K562 (cell line): ENCODE measurements around the gene LRRC8A. TPM values are rescaled to one million over a fixed set of nuclear protein-coding genes. Genes with fewer than 3 reads are reported as not detected.

Experiments used
- ATAC-seq: fragments of 200-7000 bp; cut with Tn5 transposase; 3 replicates; pipeline ENCODE4 v1.9.1; 2020; ENCODE audit warnings: moderate library complexity
- BruUV-seq: library from RNA; stranded (reverse); fragments of 400-500 nt; replicated peaks from 2 replicates; lab custom pipeline; 2021; lab: Mats Ljungman, UMichigan
- CTCF ChIA-PET: fragments of 300-600 bp; formaldehyde crosslinking; extraction: SDS; loops from one replicate; lab custom pipeline; 2021; ENCODE audit warnings: low intra/inter-chr PET ratio; lab: Yijun Ruan, JAX
- POLR2A ChIA-PET: fragments of 300-600, 350-650 bp; sonication (Branson Sonifier 250); formaldehyde crosslinking; extraction: SDS; loops from one replicate; lab custom pipeline; 2021; ENCODE audit warnings: antibody characterized with exemption, inconsistent platforms; lab: Yijun Ruan, JAX
- DNase-seq, 4 experiments: peaks; one replicate each; pipeline versions ENCODE4 v3.0.0 to v3.0.0-alpha.2; 2011 to 2018; ENCODE audit warnings: low spot score in 3 of 4, mixed read lengths in 3 of 4; ENCODE audit errors: extremely low read depth in 1 of 4
- FAIRE-seq: peaks from 2 replicates; lab custom pipeline; 2011; peaks lifted over from hg19 to GRCh38; lab: Jason Lieb, UNC
- H2AFZ ChIP-seq: 2 replicates; pipeline ENCODE4 v1.6.0; 2011; ENCODE audit warnings: low read depth, low read length, control low read depth, inconsistent platforms
- H3K27ac ChIP-seq: fragments of 200-600 bp; 3 replicates; pipeline ENCODE4 v1.8.0; 2011; ENCODE audit warnings: low read depth, mild to moderate bottlenecking, control low read depth, inconsistent platforms, low read length, moderate library complexity, mixed read lengths; ENCODE audit errors: extremely low read depth
- H3K27me3 ChIP-seq, 2 experiments: fragments of 300-600 bp in 1 of 2; 2 replicates in 1 of 2; 3 replicates in 1 of 2; pipeline versions ENCODE4 v1.6.0 to v1.8.0; 2011; ENCODE audit warnings: inconsistent platforms in 2 of 2, low read length in 2 of 2, mild to moderate bottlenecking in 1 of 2, mixed read lengths in 1 of 2, moderate library complexity in 1 of 2; ENCODE audit not compliant: control insufficient read depth in 2 of 2, insufficient read depth in 2 of 2
- H3K36me3 ChIP-seq: fragments of 300-600 bp; 3 replicates; pipeline ENCODE4 v1.8.0; 2011; ENCODE audit warnings: mild to moderate bottlenecking, low read length, inconsistent platforms; ENCODE audit not compliant: control insufficient read depth, insufficient read depth
- H3K4me1 ChIP-seq, 2 experiments: fragments of 200-600 bp in 1 of 2; replicated peaks in 1 of 2; 2 replicates in 1 of 2; 3 replicates in 1 of 2; pipeline versions ENCODE4 v1.5.1 to v1.8.0; 2011; ENCODE audit warnings: inconsistent platforms in 2 of 2, low read length in 2 of 2, mild to moderate bottlenecking in 1 of 2, mixed read lengths in 1 of 2, moderate library complexity in 1 of 2; ENCODE audit not compliant: control insufficient read depth in 2 of 2, insufficient read depth in 2 of 2
- H3K4me2 ChIP-seq: 2 replicates; pipeline ENCODE4 v1.6.1; 2011; ENCODE audit warnings: low read length, control low read depth, inconsistent platforms, mixed read lengths; ENCODE audit not compliant: insufficient read depth
- H3K4me3 ChIP-seq: fragments of 200-600 bp; sonication (generic), shearing (Covaris generic); 2 replicates; pipeline ENCODE4 v1.5.1; 2016; ENCODE audit warnings: control low read depth, inconsistent platforms
- H3K79me2 ChIP-seq: fragments of 200-600 bp; 3 replicates; pipeline ENCODE4 v1.8.0; 2011; ENCODE audit warnings: low read length, inconsistent platforms; ENCODE audit not compliant: control insufficient read depth, insufficient read depth
- H3K9ac ChIP-seq, 2 experiments: 2 replicates each; pipeline versions ENCODE4 v1.6.0 to v1.6.1; 2011; ENCODE audit warnings: low read depth in 2 of 2, low read length in 2 of 2, control low read depth in 1 of 2, inconsistent platforms in 1 of 2, mild to moderate bottlenecking in 1 of 2, mixed read lengths in 1 of 2; ENCODE audit not compliant: insufficient read depth in 1 of 2
- H3K9me1 ChIP-seq: one replicate; pipeline ENCODE4 v1.6.0; 2011; ENCODE audit warnings: inconsistent platforms, mild to moderate bottlenecking, low read length, moderate library complexity; ENCODE audit not compliant: control insufficient read depth, insufficient read depth
- H3K9me3 ChIP-seq: replicated peaks from 2 replicates; pipeline ENCODE4 v1.5.1; 2011; ENCODE audit warnings: low read depth, low read length, inconsistent platforms; ENCODE audit not compliant: control insufficient read depth, insufficient read depth
- H4K20me1 ChIP-seq: replicated peaks from 2 replicates; pipeline ENCODE4 v1.6.1; 2011; ENCODE audit warnings: low read length, inconsistent platforms, mixed read lengths; ENCODE audit not compliant: control insufficient read depth, insufficient read depth
- BRD9 ChIP-seq: fragments of 450-650 bp; IDR thresholded peaks from 2 replicates; pipeline ENCODE4 v1.6.1; 2018; ENCODE audit warnings: low read depth; ENCODE audit not compliant: partially characterized antibody
- DMBX1 ChIP-seq: fragments of 250-450 bp; sonication (Bioruptor Pico); IDR thresholded peaks from 2 replicates; pipeline ENCODE4 v1.8.0; 2022; ENCODE audit warnings: inconsistent platforms, mild to moderate bottlenecking, moderate library complexity, borderline replicate concordance
- EP400 ChIP-seq: fragments of 450-650 bp; IDR thresholded peaks from 2 replicates; pipeline ENCODE4 v1.6.1; 2017; ENCODE audit warnings: antibody characterized with exemption, mild to moderate bottlenecking, moderate library complexity
- EWSR1 ChIP-seq: fragments of 450-650 bp; IDR thresholded peaks from 2 replicates; pipeline ENCODE4 v1.6.1; 2018; ENCODE audit warnings: borderline replicate concordance, mild to moderate bottlenecking, low read depth, moderate library complexity; ENCODE audit not compliant: partially characterized antibody
- FOXO4 ChIP-seq: fragments of 450-650 bp; formaldehyde crosslinking; IDR thresholded peaks from 2 replicates; pipeline ENCODE4 v1.4.0; 2020; ENCODE audit warnings: mild to moderate bottlenecking, moderate library complexity
- GATAD2A ChIP-seq: fragments of 450-650 bp; IDR thresholded peaks from 2 replicates; pipeline ENCODE4 v1.6.1; 2017
- HDAC1 ChIP-seq, 2 experiments: fragments of 450-650 bp; IDR thresholded peaks; 2 replicates each; pipeline ENCODE4 v1.6.1; 2016 to 2017; ENCODE audit warnings: inconsistent platforms in 1 of 2, mild to moderate bottlenecking in 1 of 2, moderate library complexity in 1 of 2
- KDM2B ChIP-seq: fragments of 250-450 bp; sonication (Bioruptor Pico); IDR thresholded peaks from 2 replicates; pipeline ENCODE4 v1.8.0; 2021; ENCODE audit warnings: mild to moderate bottlenecking, moderate library complexity
- MXI1 ChIP-seq: IDR thresholded peaks from 2 replicates; pipeline ENCODE4 v1.6.1; 2011; ENCODE audit warnings: low read depth, mild to moderate bottlenecking, improper control_type of control experiment, low read length
- MYC ChIP-seq, 2 experiments: fragments of 250-450 bp in 1 of 2; sonication (Bioruptor Pico) in 1 of 2; IDR thresholded peaks; 2 replicates each; pipeline versions ENCODE4 v1.5.1 to v1.6.1; 2012 to 2021; ENCODE audit warnings: low read depth in 2 of 2, borderline replicate concordance in 1 of 2, improper control_type of control experiment in 1 of 2, low read length in 1 of 2, mild to moderate bottlenecking in 1 of 2, moderate library complexity in 1 of 2
- SMARCA5 ChIP-seq: fragments of 450-650 bp; IDR thresholded peaks from 2 replicates; pipeline ENCODE4 v1.6.1; 2016
- ZNF184 ChIP-seq: sonication (generic); formaldehyde crosslinking; IDR thresholded peaks from 2 replicates; pipeline ENCODE4 v1.5.0; 2020; ENCODE audit warnings: missing genetic modification reagents
- ZNF280B ChIP-seq: fragments of 250-450 bp; sonication (Bioruptor Pico); IDR thresholded peaks from 2 replicates; pipeline ENCODE4 v1.5.1; 2021; ENCODE audit warnings: mild to moderate bottlenecking
- ZNF444 ChIP-seq: fragments of 250-450 bp; sonication (Bioruptor Pico); IDR thresholded peaks from 2 replicates; pipeline ENCODE4 v1.4.0; 2020; ENCODE audit warnings: mild to moderate bottlenecking, moderate library complexity
- ZNF79 ChIP-seq: fragments of 250-450 bp; sonication (Bioruptor Pico); IDR thresholded peaks from 2 replicates; pipeline ENCODE4 v1.4.0; 2020; ENCODE audit warnings: low read depth, mild to moderate bottlenecking, moderate library complexity
- WGBS: fragments of 100-300 bp; shearing (Covaris generic); methylation state at CpG from one replicate; pipeline ENCODE4 v1.1.6; 2016; ENCODE audit warnings: low coverage, mixed read lengths; ENCODE audit not compliant: insufficient coverage; ENCODE audit errors: missing lambda C conversion rate; 5-methylcytosine and 5-hydroxymethylcytosine counted together
- in situ Hi-C: fragments of 300-500 bp; cut with MboI; formaldehyde crosslinking; loops from 4 replicates; pipeline ENCODE4 v1.15.0; 2018; ENCODE audit warnings: inconsistent platforms, mixed read lengths
- intact Hi-C: fragments of 100-400 bp; cut with micrococcal nuclease; formaldehyde crosslinking; loops from 2 replicates; pipeline ENCODE4 v1.14.2; 2022
- polyA plus RNA-seq, 8 experiments: library from polyadenylated mRNA; depleted of rRNA in 4 of 8; stranded (reverse) in 5 of 8; unstranded in 3 of 8; fragments of >200 nt; fragmentation: Nextera tagmentation in 2 of 8; fragmentation: Illumina TruSeq in 1 of 8; extraction: Ambion mirVana in 2 of 8; extraction: Trizol in 1 of 8; gene quantifications; 2 replicates each; pipeline versions ENCODE4 v1.2.1 to v1.2.3, GENCODE V29; 2011 to 2014; ENCODE audit warnings: inconsistent platforms in 1 of 8, missing spikeins in 1 of 8
- total RNA-seq, 7 experiments: library from RNA; depleted of rRNA in 6 of 7; stranded (reverse); fragments of >200 nt in 6 of 7; fragmentation: Illumina TruSeq in 2 of 7; extraction: Trizol in 2 of 7; gene quantifications; 2 replicates each; pipeline versions ENCODE4 v1.2.1 to v1.2.3, GENCODE V29; 2011 to 2021; ENCODE audit warnings: low replicate concordance in 1 of 7
- TF ChIP-seq, protein P1 (sequence below): sonication (generic); formaldehyde crosslinking; IDR thresholded peaks from 2 replicates; pipeline ENCODE4 v1.8.1; 2022; ENCODE audit warnings: missing genetic modification reagents
- TF ChIP-seq, protein P2 (sequence below): fragments of 450-650 bp; IDR thresholded peaks from 2 replicates; pipeline ENCODE4 v1.6.1; 2016; ENCODE audit warnings: missing biosample characterization, missing genetic modification characterization

The LRRC8A gene
- total and polyA plus RNA-seq, 9 of the 15 experiments (the other 6 are each of a cell fraction or from before 2014, with no cell fraction given): 2.9 to 24.7 (median 8.9) TPM

DNA sequence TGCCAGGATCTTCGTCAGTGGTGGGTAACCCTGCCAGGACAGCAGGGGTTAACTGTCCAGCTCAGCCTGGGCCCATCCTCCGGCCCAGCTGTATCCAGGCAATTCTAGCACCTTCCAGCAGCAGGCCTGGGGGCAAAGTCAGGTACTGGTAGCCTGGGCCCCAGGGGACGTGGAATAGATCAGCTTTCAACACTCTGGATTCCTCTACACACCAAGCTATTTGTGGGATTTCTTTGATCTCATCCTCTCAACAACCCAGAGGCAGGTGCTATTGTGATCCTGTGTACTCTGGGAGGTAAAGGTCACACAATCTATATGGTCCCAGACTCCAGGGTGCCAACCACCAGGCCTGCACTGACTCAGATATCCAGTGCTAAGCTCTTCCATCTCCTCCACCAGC, 43.6 kb upstream of the LRRC8A start (continued):
- TF ChIP-seq ZNF184 (CRISPR knock-in tag): no peak
- TF ChIP-seq KDM2B: no peak
- TF ChIP-seq, protein P1, sequence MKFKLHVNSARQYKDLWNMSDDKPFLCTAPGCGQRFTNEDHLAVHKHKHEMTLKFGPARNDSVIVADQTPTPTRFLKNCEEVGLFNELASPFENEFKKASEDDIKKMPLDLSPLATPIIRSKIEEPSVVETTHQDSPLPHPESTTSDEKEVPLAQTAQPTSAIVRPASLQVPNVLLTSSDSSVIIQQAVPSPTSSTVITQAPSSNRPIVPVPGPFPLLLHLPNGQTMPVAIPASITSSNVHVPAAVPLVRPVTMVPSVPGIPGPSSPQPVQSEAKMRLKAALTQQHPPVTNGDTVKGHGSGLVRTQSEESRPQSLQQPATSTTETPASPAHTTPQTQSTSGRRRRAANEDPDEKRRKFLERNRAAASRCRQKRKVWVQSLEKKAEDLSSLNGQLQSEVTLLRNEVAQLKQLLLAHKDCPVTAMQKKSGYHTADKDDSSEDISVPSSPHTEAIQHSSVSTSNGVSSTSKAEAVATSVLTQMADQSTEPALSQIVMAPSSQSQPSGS (CRISPR knock-in tag): no peak
- TF ChIP-seq EP400: no peak
- no peak for TF ChIP-seq MYC (IDR thresholded peaks at IDR 0.05; ENCODE audit: low read depth, low read length)
- TF ChIP-seq MYC (CRISPR knock-in tag; IDR thresholded peaks at IDR 0.05; ENCODE audit: borderline replicate concordance, low read depth): no peak
- TF ChIP-seq DMBX1 (CRISPR knock-in tag): no peak
- no peak for TF ChIP-seq ZNF444
- TF ChIP-seq, all 486 proteins: peak for 0

GRCh38 chr9:128840524-128840923, 41.4 kb upstream of the LRRC8A start:
- POLR2A ChIA-PET: interaction anchor here (0.7 kb wide), 1 partner anchor 890 kb away, joined by 3 read pairs; no protein-coding TSS in a partner anchor
- TF ChIP-seq MXI1: no peak
- no peak for TF ChIP-seq BRD9
- TF ChIP-seq FOXO4 (CRISPR knock-in tag): no peak
- no peak for TF ChIP-seq ZNF184 (CRISPR knock-in tag)
- TF ChIP-seq HDAC1 (IDR thresholded peaks at IDR 0.05): no peak
- no peak for TF ChIP-seq EWSR1
- TF ChIP-seq, protein P2, sequence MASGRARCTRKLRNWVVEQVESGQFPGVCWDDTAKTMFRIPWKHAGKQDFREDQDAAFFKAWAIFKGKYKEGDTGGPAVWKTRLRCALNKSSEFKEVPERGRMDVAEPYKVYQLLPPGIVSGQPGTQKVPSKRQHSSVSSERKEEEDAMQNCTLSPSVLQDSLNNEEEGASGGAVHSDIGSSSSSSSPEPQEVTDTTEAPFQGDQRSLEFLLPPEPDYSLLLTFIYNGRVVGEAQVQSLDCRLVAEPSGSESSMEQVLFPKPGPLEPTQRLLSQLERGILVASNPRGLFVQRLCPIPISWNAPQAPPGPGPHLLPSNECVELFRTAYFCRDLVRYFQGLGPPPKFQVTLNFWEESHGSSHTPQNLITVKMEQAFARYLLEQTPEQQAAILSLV: no peak
- TF ChIP-seq ZNF280B (CRISPR knock-in tag): no peak
- TF ChIP-seq SMARCA5: no peak
- no peak for TF ChIP-seq ZNF79 (CRISPR knock-in tag)
- TF ChIP-seq GATAD2A: no peak

More at GRCh38 chr9:128840524-128840923, 41.4 kb upstream of the LRRC8A start:
- FAIRE-seq: no peak
- Histone ChIP-seq H4K20me1 (no peaks in the 10 kb centered on the region), H3K9me1 (peaks cover 10% of the 10 kb centered on the region), H3K4me3 (no peak overlapping the region), H3K27ac (no peak overlapping the region), H3K4me2 (no peak overlapping the region), H3K36me3 (peaks cover 15% of the 10 kb centered on the region), H2AFZ (no peak overlapping the region), H3K9ac (no peak overlapping the region), H3K79me2 (no peaks in the 10 kb centered on the region), H3K4me1 (peaks cover 9% of the 10 kb centered on the region in 2 experiments; a peak in 4 of 5 replicates), H3K27me3 (no peaks in the 10 kb centered on the region), H3K9me3 (no peaks in the 10 kb centered on the region)
- CTCF ChIA-PET: no interaction called here
- in situ Hi-C loops: no loop called here
- no peak for DNase-seq
- BruUV-seq: no TSS peak
- ATAC-seq: no peak
- intact Hi-C loops: no loop called here
- 100% methylated on average over 1 of the region's 1 CpG for WGBS
